Endothelial cell of umbilical vein (primary cell): ENCODE results near the gene CPT2. TPM values are rescaled to one million over a fixed set of nuclear protein-coding genes. Genes with fewer than 3 reads are reported as not detected.

ENCODE experiments used
- BruUV-seq: library from RNA; stranded (reverse); fragments of 400-500 nt; replicated peaks from 2 replicates; lab custom pipeline; 2021; lab: Mats Ljungman, UMichigan
- CTCF ChIA-PET: fragments of 300-600, 350-600 bp; sonication (Branson Sonifier 250); formaldehyde crosslinking; loops from one replicate; lab custom pipeline; 2021; ENCODE audit warnings: antibody characterized with exemption, inconsistent platforms; lab: Charles Lee
- POLR2A ChIA-PET: fragments of 300-600, 350-600 bp; sonication (Branson Sonifier 250); formaldehyde crosslinking; loops from one replicate; lab custom pipeline; 2021; ENCODE audit warnings: antibody characterized with exemption, inconsistent platforms; lab: Charles Lee
- DNase-seq: peaks from one replicate; pipeline ENCODE4 v3.0.0-alpha.2; 2011; ENCODE audit warnings: low read depth, low spot score
- FAIRE-seq: peaks from 2 replicates; lab custom pipeline; 2011; peaks lifted over from hg19 to GRCh38; lab: Jason Lieb, UNC
- H2AFZ ChIP-seq: 2 replicates; pipeline ENCODE4 v1.6.0; 2012; ENCODE audit warnings: low read depth, low read length, control low read depth, inconsistent platforms
- H3K27ac ChIP-seq: 2 replicates; pipeline ENCODE4 v1.5.1; 2011; ENCODE audit warnings: low read depth, mild to moderate bottlenecking, control low read depth, low read length, moderate library complexity; ENCODE audit not compliant: insufficient read depth
- H3K27me3 ChIP-seq, 2 experiments: 2 replicates each; pipeline versions ENCODE4 v1.6.0 to v1.6.1; 2011; ENCODE audit warnings: low read length in 2 of 2, mixed read lengths in 1 of 2; ENCODE audit not compliant: control insufficient read depth in 2 of 2, insufficient read depth in 2 of 2
- H3K36me3 ChIP-seq, 2 experiments: 2 replicates in 1 of 2; 3 replicates in 1 of 2; pipeline ENCODE4 v1.5.1; 2011; ENCODE audit warnings: low read length in 2 of 2, mild to moderate bottlenecking in 1 of 2, moderate library complexity in 1 of 2; ENCODE audit not compliant: control insufficient read depth in 2 of 2, insufficient read depth in 2 of 2; ENCODE audit errors: extremely low read depth in 1 of 2
- H3K4me1 ChIP-seq: 3 replicates; pipeline ENCODE4 v1.5.1; 2011; ENCODE audit warnings: mild to moderate bottlenecking, low read length; ENCODE audit not compliant: control insufficient read depth, insufficient read depth; ENCODE audit errors: extremely low read depth
- H3K4me2 ChIP-seq: 2 replicates; pipeline ENCODE4 v1.6.1; 2011; ENCODE audit warnings: low read length, control low read depth, mixed read lengths; ENCODE audit not compliant: insufficient read depth
- H3K4me3 ChIP-seq, 3 experiments: fragments of 200-600 bp in 1 of 3; sonication (generic), shearing (Covaris generic) in 1 of 3; replicated peaks in 1 of 3; 2 replicates each; pipeline ENCODE4 v1.5.1; 2011 to 2016; ENCODE audit warnings: control low read depth in 3 of 3, low read length in 3 of 3, mild to moderate bottlenecking in 2 of 3, inconsistent platforms in 1 of 3, low read depth in 1 of 3, moderate library complexity in 1 of 3; ENCODE audit not compliant: insufficient read depth in 1 of 3
- H3K79me2 ChIP-seq: 2 replicates; pipeline ENCODE4 v1.6.0; 2012; ENCODE audit warnings: low read length, inconsistent platforms; ENCODE audit not compliant: control insufficient read depth, insufficient read depth
- H3K9ac ChIP-seq: replicated peaks from 2 replicates; pipeline ENCODE3; 2011; ENCODE audit warnings: low read length, control low read depth; ENCODE audit not compliant: insufficient read depth; ENCODE audit errors: extremely low read depth
- H3K9me1 ChIP-seq: replicated peaks from 3 replicates; pipeline ENCODE4 v1.6.0; 2011; ENCODE audit warnings: mild to moderate bottlenecking, low read length; ENCODE audit not compliant: control insufficient read depth, insufficient read depth; ENCODE audit errors: extremely low read depth
- H3K9me3 ChIP-seq: replicated peaks from 2 replicates; pipeline ENCODE4 v1.5.1; 2012; ENCODE audit warnings: low read length, inconsistent platforms; ENCODE audit not compliant: control insufficient read depth, insufficient read depth
- H4K20me1 ChIP-seq: replicated peaks from 2 replicates; pipeline ENCODE3; 2011; ENCODE audit warnings: mild to moderate bottlenecking, low read length; ENCODE audit not compliant: control insufficient read depth, insufficient read depth; ENCODE audit errors: extremely low read depth
- EZH2 ChIP-seq: IDR thresholded peaks from 2 replicates; pipeline ENCODE4 v1.6.1; 2012; ENCODE audit warnings: borderline replicate concordance, low read depth, mild to moderate bottlenecking, moderate library complexity, low read length, inconsistent platforms; ENCODE audit not compliant: severe bottlenecking
- FOS ChIP-seq: IDR thresholded peaks from 2 replicates; pipeline ENCODE4 v1.6.1; 2011; ENCODE audit warnings: mild to moderate bottlenecking, low read length, moderate library complexity, borderline replicate concordance; ENCODE audit not compliant: insufficient read depth
- GATA2 ChIP-seq: IDR thresholded peaks from 2 replicates; pipeline ENCODE4 v1.7.0; 2011; ENCODE audit warnings: low read depth, mild to moderate bottlenecking, moderate library complexity, mixed read lengths, low read length; ENCODE audit not compliant: insufficient read length, insufficient read depth
- JUN ChIP-seq: IDR thresholded peaks from 2 replicates; pipeline ENCODE4 v1.6.1; 2011; ENCODE audit warnings: borderline replicate concordance, low read depth; ENCODE audit not compliant: insufficient read length, insufficient read depth
- MYC ChIP-seq: IDR thresholded peaks from one replicate; pipeline ENCODE4 v1.6.1; 2011; ENCODE audit warnings: mild to moderate bottlenecking, low read depth, low read length
- POLR2A ChIP-seq: IDR thresholded peaks from 2 replicates; pipeline ENCODE4 v1.6.1; 2012; ENCODE audit warnings: low read depth, mild to moderate bottlenecking, control low read depth, low read length
- POLR2AphosphoS5 ChIP-seq: IDR thresholded peaks from 2 replicates; pipeline ENCODE4 v1.6.1; 2012; ENCODE audit warnings: low read depth, mild to moderate bottlenecking, control low read depth, low read length, moderate library complexity; ENCODE audit not compliant: insufficient read depth
- dilution Hi-C: fragments of 300-500 bp; cut with MboI; formaldehyde crosslinking; loops from one replicate; pipeline ENCODE4 v1.15.0; 2019; ENCODE audit warnings: low sequenced_read_pairs; ENCODE audit not compliant: extremely low pct_ligation_motif_present
- intact Hi-C: fragments of 100-400 bp; cut with micrococcal nuclease; formaldehyde crosslinking; loops from one replicate; pipeline ENCODE4 v1.10.0; 2022
- polyA plus RNA-seq, 4 experiments: library from polyadenylated mRNA; depleted of rRNA in 3 of 4; stranded (reverse) in 3 of 4; unstranded in 1 of 4; fragments of >200 nt; gene quantifications; 2 replicates each; pipeline versions ENCODE4 v1.2.1 to v1.2.3, GENCODE V29; 2011 to 2012; ENCODE audit warnings: missing spikeins in 1 of 4
- total RNA-seq: library from RNA; stranded (reverse); gene quantifications from 2 replicates; pipeline ENCODE4 v1.2.3, GENCODE V29; 2021
- TF ChIP-seq, protein P1 (sequence below), 2 donors: IDR thresholded peaks; 1 replicate in 1 of 2; 2 replicates in 1 of 2; pipeline ENCODE4 v1.5.1; 2011; ENCODE audit warnings: low read length in 2 of 2, mild to moderate bottlenecking in 2 of 2, moderate library complexity in 2 of 2, control low read depth in 1 of 2, inconsistent platforms in 1 of 2, low read depth in 1 of 2; ENCODE audit not compliant: insufficient read depth in 1 of 2; ENCODE audit errors: extremely low read depth in 1 of 2
- TF ChIP-seq, protein P2 (sequence below): IDR thresholded peaks from 2 replicates; pipeline ENCODE4 v1.6.1; 2011; ENCODE audit not compliant: insufficient read depth, insufficient read length

The CPT2 gene
- total and polyA plus RNA-seq, 2 donors (not counting 3 experiments of a cell fraction or from before 2014, with no cell fraction given), result 10.6 to 11.6 TPM

DNA sequence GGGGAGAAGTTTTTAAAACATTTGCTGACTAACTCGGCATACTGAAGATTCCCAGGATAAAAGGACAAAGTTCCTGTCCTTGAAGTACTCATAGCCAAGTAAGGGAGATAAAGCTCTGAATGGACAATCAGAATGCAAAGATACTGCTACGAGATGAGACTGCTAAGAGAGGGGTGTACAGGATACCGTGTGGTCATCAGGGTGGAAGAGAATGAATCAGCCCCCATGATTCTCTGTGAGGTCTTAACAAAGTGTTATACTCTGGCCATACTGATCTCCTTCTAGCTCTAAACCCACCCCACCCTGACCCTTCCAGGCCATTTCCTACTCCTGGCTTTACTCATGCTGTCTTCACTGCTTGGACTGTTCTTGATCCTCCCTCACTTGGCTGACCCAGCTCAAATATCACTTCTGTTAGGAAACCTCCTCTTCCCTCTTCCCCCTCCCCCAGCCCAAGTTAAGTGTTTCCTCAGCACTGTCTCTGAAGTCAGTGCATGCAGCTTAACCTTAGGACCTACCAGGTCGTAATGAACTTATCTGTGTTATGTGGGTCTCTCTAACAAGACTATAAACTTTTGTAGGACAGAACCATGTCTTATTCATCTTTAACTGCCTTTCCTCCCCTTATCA lies 57.5 kb downstream of the CPT2 start:
- Histone ChIP-seq H3K27me3 (no peaks in the 10 kb centered on the region), H3K4me1 (no peaks in the 10 kb centered on the region), H3K9me3 (no peaks in the 10 kb centered on the region), H3K9ac (no peak overlapping the region), H3K79me2 (no peaks in the 10 kb centered on the region), H3K36me3 (peaks cover 0 to 19% of the 10 kb centered on the region in 2 experiments), H3K9me1 (no peaks in the 10 kb centered on the region), H3K4me3 (no peak overlapping the region), H2AFZ (no peak overlapping the region), H3K4me2 (no peak overlapping the region), H4K20me1 (no peaks in the 10 kb centered on the region), H3K27ac (no peak overlapping the region)
- DNase-seq (no peak), FAIRE-seq (no peak)
- BruUV-seq, result no TSS peak
- CTCF ChIA-PET, result no interaction called here
- intact Hi-C loops (no loop called here), dilution Hi-C loops (no loop called here)
- POLR2A ChIA-PET, result no interaction called here
- TF ChIP-seq, protein P1, sequence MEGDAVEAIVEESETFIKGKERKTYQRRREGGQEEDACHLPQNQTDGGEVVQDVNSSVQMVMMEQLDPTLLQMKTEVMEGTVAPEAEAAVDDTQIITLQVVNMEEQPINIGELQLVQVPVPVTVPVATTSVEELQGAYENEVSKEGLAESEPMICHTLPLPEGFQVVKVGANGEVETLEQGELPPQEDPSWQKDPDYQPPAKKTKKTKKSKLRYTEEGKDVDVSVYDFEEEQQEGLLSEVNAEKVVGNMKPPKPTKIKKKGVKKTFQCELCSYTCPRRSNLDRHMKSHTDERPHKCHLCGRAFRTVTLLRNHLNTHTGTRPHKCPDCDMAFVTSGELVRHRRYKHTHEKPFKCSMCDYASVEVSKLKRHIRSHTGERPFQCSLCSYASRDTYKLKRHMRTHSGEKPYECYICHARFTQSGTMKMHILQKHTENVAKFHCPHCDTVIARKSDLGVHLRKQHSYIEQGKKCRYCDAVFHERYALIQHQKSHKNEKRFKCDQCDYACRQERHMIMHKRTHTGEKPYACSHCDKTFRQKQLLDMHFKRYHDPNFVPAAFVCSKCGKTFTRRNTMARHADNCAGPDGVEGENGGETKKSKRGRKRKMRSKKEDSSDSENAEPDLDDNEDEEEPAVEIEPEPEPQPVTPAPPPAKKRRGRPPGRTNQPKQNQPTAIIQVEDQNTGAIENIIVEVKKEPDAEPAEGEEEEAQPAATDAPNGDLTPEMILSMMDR (IDR thresholded peaks at IDR 0.05; ENCODE audit: extremely low read depth in 1 of 2, insufficient read depth in 1 of 2, low read depth in 1 of 2, low read length in 2 of 2), result no peak
- TF ChIP-seq GATA2 (no peak), MYC (no peak), EZH2 (no peak), POLR2A (no peak), FOS (no peak), JUN (no peak), POLR2AphosphoS5 (no peak)
- TF ChIP-seq, protein P2, sequence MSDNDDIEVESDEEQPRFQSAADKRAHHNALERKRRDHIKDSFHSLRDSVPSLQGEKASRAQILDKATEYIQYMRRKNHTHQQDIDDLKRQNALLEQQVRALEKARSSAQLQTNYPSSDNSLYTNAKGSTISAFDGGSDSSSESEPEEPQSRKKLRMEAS, result no peak
